ENCODE measurements around the gene CAMK2N2.

Gene CAMK2N2

GRCh38 chr3:184261270-184261853 lies at the start of gene CAMK2N2:
Gene CAMK2N2 (minus strand): TSS chr3:184261553. CDS start chr3:184261285, 268 bp downstream.
- no CpG with 5 or more reads among the region's 67 CpGs for WGBS (ENCODE audit: insufficient coverage, insufficient read length)
- DNase-seq (ENCODE audit: low read depth, low spot score), result no peak
- peaks cover 14% of the 10 kb centered on the region; the same call in 1 of the 2 replicates for H3K27me3 ChIP-seq (ENCODE audit: control insufficient read depth, insufficient read depth, low read length)
- no peaks in the 10 kb centered on the region for H3K36me3 ChIP-seq (ENCODE audit: control insufficient read depth, insufficient read depth, low read length)
- H3K9me3 ChIP-seq (ENCODE audit: control insufficient read depth, insufficient read depth, low read length), result no peaks in the 10 kb centered on the region
- H3K27ac ChIP-seq (ENCODE audit: low read length), result no peak within 1 kb of the TSS
- H3K4me3 ChIP-seq (ENCODE audit: low read length), result peak within 1 kb of the TSS; percentile 88; the same call in 1 of the 2 replicates
- H3K4me1 ChIP-seq (ENCODE audit: control insufficient read depth, insufficient read depth, low read length), result 0 out of 2 replicates have a peak, but pooled peaks cover 3% of the 10 kb centered on the region

- Histone ChIP-seq H3K4me1 (ENCODE audit: control insufficient read depth, insufficient read depth, low read length) (no peaks in the 10 kb centered on the region), H3K27ac (ENCODE audit: low read length) (no peak overlapping the region), H3K27me3 (ENCODE audit: control insufficient read depth, insufficient read depth, low read length) (no peaks in the 10 kb centered on the region), H3K9me3 (ENCODE audit: control insufficient read depth, insufficient read depth, low read length) (no peaks in the 10 kb centered on the region), H3K4me3 (ENCODE audit: low read length) (no peak overlapping the region), H3K36me3 (ENCODE audit: control insufficient read depth, insufficient read depth, low read length) (peaks cover 33% of the 10 kb centered on the region)
- no CpG with 5 or more reads among the region's 7 CpGs for WGBS (ENCODE audit: insufficient coverage, insufficient read length)
- no peak for DNase-seq (ENCODE audit: low read depth, low spot score)
Measured at GRCh38 chr3:184308744-184309143, 47.4 kb upstream of the CAMK2N2 start.

- no peaks in the 10 kb centered on the region for H3K9me3 ChIP-seq (ENCODE audit: control insufficient read depth, insufficient read depth, low read length)
- H3K36me3 ChIP-seq (ENCODE audit: control insufficient read depth, insufficient read depth, low read length), result peaks cover 39% of the 10 kb centered on the region
- H3K4me1 ChIP-seq (ENCODE audit: control insufficient read depth, insufficient read depth, low read length), result no peaks in the 10 kb centered on the region
- no peak overlapping the region for H3K27ac ChIP-seq (ENCODE audit: low read length)
- H3K4me3 ChIP-seq (ENCODE audit: low read length), result no peak overlapping the region
- no peak for DNase-seq (ENCODE audit: low read depth, low spot score)
- 100% methylated on average over 2 of the region's 9 CpGs for WGBS (ENCODE audit: insufficient coverage, insufficient read length)
- no peaks in the 10 kb centered on the region for H3K27me3 ChIP-seq (ENCODE audit: control insufficient read depth, insufficient read depth, low read length)
Measured at GRCh38 chr3:184307915-184308314, 46.6 kb upstream of the CAMK2N2 start.

- Histone ChIP-seq H3K27ac (ENCODE audit: low read length) (no peak overlapping the region), H3K4me3 (ENCODE audit: low read length) (no peak overlapping the region), H3K4me1 (ENCODE audit: control insufficient read depth, insufficient read depth, low read length) (no peaks in the 10 kb centered on the region), H3K9me3 (ENCODE audit: control insufficient read depth, insufficient read depth, low read length) (no peaks in the 10 kb centered on the region), H3K36me3 (ENCODE audit: control insufficient read depth, insufficient read depth, low read length) (peaks cover 51% of the 10 kb centered on the region), H3K27me3 (ENCODE audit: control insufficient read depth, insufficient read depth, low read length) (no peaks in the 10 kb centered on the region)
- WGBS (ENCODE audit: insufficient coverage, insufficient read length), result no CpG with 5 or more reads among the region's 4 CpGs
- DNase-seq (ENCODE audit: low read depth, low spot score), result no peak
Measured at GRCh38 chr3:184306341-184306972, 45.1 kb upstream of the CAMK2N2 start.

- no peaks in the 10 kb centered on the region for H3K9me3 ChIP-seq (ENCODE audit: control insufficient read depth, insufficient read depth, low read length)
- no CpG with 5 or more reads among the region's 1 CpG for WGBS (ENCODE audit: insufficient coverage, insufficient read length)
- H3K4me3 ChIP-seq (ENCODE audit: low read length), result no peak overlapping the region
- no peaks in the 10 kb centered on the region for H3K4me1 ChIP-seq (ENCODE audit: control insufficient read depth, insufficient read depth, low read length)
- peaks cover 51% of the 10 kb centered on the region for H3K36me3 ChIP-seq (ENCODE audit: control insufficient read depth, insufficient read depth, low read length)
- H3K27me3 ChIP-seq (ENCODE audit: control insufficient read depth, insufficient read depth, low read length), result no peaks in the 10 kb centered on the region
- H3K27ac ChIP-seq (ENCODE audit: low read length), result no peak overlapping the region
- no peak for DNase-seq (ENCODE audit: low read depth, low spot score)
Measured at GRCh38 chr3:184305577-184305976, 44.2 kb upstream of the CAMK2N2 start.

- DNase-seq (ENCODE audit: low read depth, low spot score), result no peak
- H3K4me1 ChIP-seq (ENCODE audit: control insufficient read depth, insufficient read depth, low read length), result no peaks in the 10 kb centered on the region
- no peak overlapping the region for H3K27ac ChIP-seq (ENCODE audit: low read length)
- H3K4me3 ChIP-seq (ENCODE audit: low read length), result no peak overlapping the region
- H3K9me3 ChIP-seq (ENCODE audit: control insufficient read depth, insufficient read depth, low read length), result no peaks in the 10 kb centered on the region
- WGBS (ENCODE audit: insufficient coverage, insufficient read length), result no CpG with 5 or more reads among the region's 3 CpGs
- no peaks in the 10 kb centered on the region for H3K27me3 ChIP-seq (ENCODE audit: control insufficient read depth, insufficient read depth, low read length)
- H3K36me3 ChIP-seq (ENCODE audit: control insufficient read depth, insufficient read depth, low read length), result peaks cover 26% of the 10 kb centered on the region
Measured at GRCh38 chr3:184300378-184300720, 39.0 kb upstream of the CAMK2N2 start.

- no CpG with 5 or more reads among the region's 29 CpGs for WGBS (ENCODE audit: insufficient coverage, insufficient read length)
- H3K27ac ChIP-seq (ENCODE audit: low read length), result no peak overlapping the region
Measured at GRCh38 chr3:184299488-184300377, 38.4 kb upstream of the CAMK2N2 start.

GRCh38 chr3:184298759-184299487 lies 37.6 kb upstream of the CAMK2N2 start, which contains the start of gene PSMD2:
Gene PSMD2 (plus strand): TSS chr3:184299241. CDS start chr3:184299267, 26 bp downstream.
- WGBS (ENCODE audit: insufficient coverage, insufficient read length), result no CpG with 5 or more reads among the region's 78 CpGs
- Histone ChIP-seq H3K27me3 (ENCODE audit: control insufficient read depth, insufficient read depth, low read length) (no peaks in the 10 kb centered on the region), H3K27ac (ENCODE audit: low read length) (no peak within 1 kb of the TSS), H3K36me3 (ENCODE audit: control insufficient read depth, insufficient read depth, low read length) (peaks cover 20% of the 10 kb centered on the region), H3K4me1 (ENCODE audit: control insufficient read depth, insufficient read depth, low read length) (no peaks in the 10 kb centered on the region), H3K9me3 (ENCODE audit: control insufficient read depth, insufficient read depth, low read length) (no peaks in the 10 kb centered on the region), H3K4me3 (ENCODE audit: low read length) (peak within 1 kb of the TSS; percentile 97)
- DNase-seq (ENCODE audit: low read depth, low spot score), result peak; percentile 70

More at GRCh38 chr3:184299488-184300377, 38.4 kb upstream of the CAMK2N2 start:
- no peak for DNase-seq (ENCODE audit: low read depth, low spot score)
- H3K4me3 ChIP-seq (ENCODE audit: low read length), result peak overlapping the region; percentile 97
- H3K4me1 ChIP-seq (ENCODE audit: control insufficient read depth, insufficient read depth, low read length), result no peaks in the 10 kb centered on the region
- H3K27me3 ChIP-seq (ENCODE audit: control insufficient read depth, insufficient read depth, low read length), result no peaks in the 10 kb centered on the region
- no peaks in the 10 kb centered on the region for H3K9me3 ChIP-seq (ENCODE audit: control insufficient read depth, insufficient read depth, low read length)
- H3K36me3 ChIP-seq (ENCODE audit: control insufficient read depth, insufficient read depth, low read length), result peaks cover 26% of the 10 kb centered on the region

- no peaks in the 10 kb centered on the region for H3K4me1 ChIP-seq (ENCODE audit: control insufficient read depth, insufficient read depth, low read length)
- no peaks in the 10 kb centered on the region for H3K9me3 ChIP-seq (ENCODE audit: control insufficient read depth, insufficient read depth, low read length)
- WGBS (ENCODE audit: insufficient coverage, insufficient read length), result no CpG with 5 or more reads among the region's 7 CpGs
- peaks cover 1% of the 10 kb centered on the region; the same call in 1 of the 2 replicates for H3K36me3 ChIP-seq (ENCODE audit: control insufficient read depth, insufficient read depth, low read length)
- H3K4me3 ChIP-seq (ENCODE audit: low read length), result no peak overlapping the region
- DNase-seq (ENCODE audit: low read depth, low spot score), result no peak
- no peak overlapping the region for H3K27ac ChIP-seq (ENCODE audit: low read length)
- H3K27me3 ChIP-seq (ENCODE audit: control insufficient read depth, insufficient read depth, low read length), result no peaks in the 10 kb centered on the region
Measured at GRCh38 chr3:184296616-184297015, 35.3 kb upstream of the CAMK2N2 start.

GRCh38 chr3:184295771-184296170 lies 34.4 kb upstream of the CAMK2N2 start:
- no peak for DNase-seq (ENCODE audit: low read depth, low spot score)
- Histone ChIP-seq H3K27ac (ENCODE audit: low read length) (no peak overlapping the region), H3K9me3 (ENCODE audit: control insufficient read depth, insufficient read depth, low read length) (no peaks in the 10 kb centered on the region), H3K27me3 (ENCODE audit: control insufficient read depth, insufficient read depth, low read length) (no peaks in the 10 kb centered on the region), H3K4me1 (ENCODE audit: control insufficient read depth, insufficient read depth, low read length) (no peaks in the 10 kb centered on the region), H3K36me3 (ENCODE audit: control insufficient read depth, insufficient read depth, low read length) (no peaks in the 10 kb centered on the region), H3K4me3 (ENCODE audit: low read length) (no peak overlapping the region)
- no CpG with 5 or more reads among the region's 3 CpGs for WGBS (ENCODE audit: insufficient coverage, insufficient read length)
